Keratinocyte (primary cell): ENCODE results near the gene ANHX.

Source experiments
- EZH2 ChIP-seq: IDR thresholded peaks from one replicate; pipeline ENCODE4 v1.6.1; 2012; ENCODE audit warnings: inconsistent platforms, mild to moderate bottlenecking, low read length, moderate library complexity
- TF ChIP-seq, protein P1 (sequence below), 3 experiments: IDR thresholded peaks in 1 of 3; conservative IDR thresholded peaks in 1 of 3; optimal IDR thresholded peaks in 1 of 3; 2 replicates in 2 of 3; 3 replicates in 1 of 3; pipeline versions ENCODE3 to v1.5.1; 2011; ENCODE audit warnings: low read length in 3 of 3, mild to moderate bottlenecking in 3 of 3, moderate library complexity in 2 of 3, control low read depth in 1 of 3, inconsistent platforms in 1 of 3; ENCODE audit not compliant: insufficient read depth in 2 of 3; ENCODE audit errors: extremely low read depth in 1 of 3

DNA sequence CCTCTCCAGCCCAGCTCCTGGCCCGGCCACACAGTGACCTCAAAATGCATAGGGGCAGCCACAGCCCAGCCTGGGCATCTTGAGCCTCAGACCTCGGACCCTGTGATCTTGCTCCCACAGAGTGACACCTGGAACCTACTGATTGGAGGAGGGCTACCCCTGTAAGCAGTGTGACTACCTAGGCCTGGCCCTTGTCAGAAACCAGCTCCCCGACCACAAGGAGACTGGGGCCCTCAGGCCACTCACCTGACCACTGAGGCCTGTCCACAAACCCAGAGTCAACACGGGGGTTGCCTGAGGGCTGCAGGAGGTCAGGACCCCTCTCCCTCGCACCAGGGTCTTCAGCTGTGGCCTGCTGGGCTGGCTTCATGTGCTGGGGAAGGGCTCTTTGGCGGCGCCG is 9.0 kb downstream of the ANHX start:
- TF ChIP-seq, protein P1, sequence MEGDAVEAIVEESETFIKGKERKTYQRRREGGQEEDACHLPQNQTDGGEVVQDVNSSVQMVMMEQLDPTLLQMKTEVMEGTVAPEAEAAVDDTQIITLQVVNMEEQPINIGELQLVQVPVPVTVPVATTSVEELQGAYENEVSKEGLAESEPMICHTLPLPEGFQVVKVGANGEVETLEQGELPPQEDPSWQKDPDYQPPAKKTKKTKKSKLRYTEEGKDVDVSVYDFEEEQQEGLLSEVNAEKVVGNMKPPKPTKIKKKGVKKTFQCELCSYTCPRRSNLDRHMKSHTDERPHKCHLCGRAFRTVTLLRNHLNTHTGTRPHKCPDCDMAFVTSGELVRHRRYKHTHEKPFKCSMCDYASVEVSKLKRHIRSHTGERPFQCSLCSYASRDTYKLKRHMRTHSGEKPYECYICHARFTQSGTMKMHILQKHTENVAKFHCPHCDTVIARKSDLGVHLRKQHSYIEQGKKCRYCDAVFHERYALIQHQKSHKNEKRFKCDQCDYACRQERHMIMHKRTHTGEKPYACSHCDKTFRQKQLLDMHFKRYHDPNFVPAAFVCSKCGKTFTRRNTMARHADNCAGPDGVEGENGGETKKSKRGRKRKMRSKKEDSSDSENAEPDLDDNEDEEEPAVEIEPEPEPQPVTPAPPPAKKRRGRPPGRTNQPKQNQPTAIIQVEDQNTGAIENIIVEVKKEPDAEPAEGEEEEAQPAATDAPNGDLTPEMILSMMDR (optimal IDR thresholded peaks at IDR 0.05 in 1 of 3, IDR thresholded peaks at IDR 0.05 in 1 of 3, conservative IDR thresholded peaks at IDR 0.05 in 1 of 3; ENCODE audit: extremely low read depth in 1 of 3, insufficient read depth in 2 of 3, low read length in 3 of 3), result no peak
- TF ChIP-seq EZH2, result no peak
